LNCAP (cell line): ENCODE results near the gene XRN2.

Experiments
- CTCF ChIP-seq: fragments of 450-650 bp; IDR thresholded peaks from 2 replicates; pipeline ENCODE4 v1.5.1; 2017; ENCODE audit warnings: mild to moderate bottlenecking

Gene XRN2

GRCh38 chr20:21279706-21280521, 23.2 kb upstream of the XRN2 start:
- TF ChIP-seq CTCF: no peak

GRCh38 chr20:21280522-21281016, 22.6 kb upstream of the XRN2 start:
- no peak for TF ChIP-seq CTCF

- no peak for TF ChIP-seq CTCF
These were observed 16.4 kb upstream of the XRN2 start for GRCh38 chr20:21286775-21287174.

- TF ChIP-seq CTCF: no peak
These were observed 14.4 kb upstream of the XRN2 start for GRCh38 chr20:21288587-21289370.

GRCh38 chr20:21289651-21290050, 13.5 kb upstream of the XRN2 start:
- TF ChIP-seq CTCF: no peak

- no peak for TF ChIP-seq CTCF
These were observed 12.1 kb upstream of the XRN2 start for GRCh38 chr20:21291026-21291425.

- TF ChIP-seq CTCF: no peak
These were observed 8.4 kb upstream of the XRN2 start for GRCh38 chr20:21294755-21295154.
